SH-SY5Y (cell line): Measurements from ENCODE around the gene IMMP2L.

ENCODE experiments used
- GATA2 ChIP-seq: IDR thresholded peaks from 2 replicates; pipeline ENCODE4 v1.6.1; 2011; ENCODE audit warnings: mild to moderate bottlenecking, low read depth, low read length
- GATA3 ChIP-seq: IDR thresholded peaks from 2 replicates; pipeline ENCODE4 v1.6.1; 2011; ENCODE audit warnings: low read depth, mild to moderate bottlenecking, low read length, moderate library complexity

IMMP2L gene

GRCh38 chr7:111324776-111325175 lies 237.5 kb downstream of the IMMP2L start:
- TF ChIP-seq GATA3 (no peak), GATA2 (no peak)

- TF ChIP-seq GATA3 (no peak), GATA2 (no peak)
These were observed 238.1 kb downstream of the IMMP2L start for GRCh38 chr7:111324228-111324627.

- no peak for TF ChIP-seq GATA3
- no peak for TF ChIP-seq GATA2
These were observed 242.2 kb downstream of the IMMP2L start for GRCh38 chr7:111320133-111320532.

- TF ChIP-seq GATA2, result no peak; the same call in 1 of the 2 replicates
- TF ChIP-seq GATA3, result no peak
These were observed 249.3 kb downstream of the IMMP2L start for GRCh38 chr7:111312966-111313365.

GRCh38 chr7:111308691-111309090 lies 253.6 kb downstream of the IMMP2L start:
- no peak for TF ChIP-seq GATA2
- TF ChIP-seq GATA3, result no peak

GRCh38 chr7:111301891-111302290 lies 260.4 kb downstream of the IMMP2L start:
- no peak for TF ChIP-seq GATA3
- TF ChIP-seq GATA2, result no peak

GRCh38 chr7:111294494-111294893 lies 267.8 kb downstream of the IMMP2L start:
- no peak for TF ChIP-seq GATA2
- TF ChIP-seq GATA3, result no peak

GRCh38 chr7:111292026-111292470 lies 270.2 kb downstream of the IMMP2L start:
- TF ChIP-seq GATA3 (no peak), GATA2 (no peak)

GRCh38 chr7:111290982-111291381 lies 271.3 kb downstream of the IMMP2L start:
- TF ChIP-seq GATA3, result no peak
- no peak for TF ChIP-seq GATA2

GRCh38 chr7:111290419-111290818 lies 271.9 kb downstream of the IMMP2L start:
- TF ChIP-seq GATA2, result no peak
- TF ChIP-seq GATA3, result no peak

GRCh38 chr7:111282626-111283025 lies 279.7 kb downstream of the IMMP2L start:
- no peak for TF ChIP-seq GATA2
- TF ChIP-seq GATA3, result no peak

- no peak for TF ChIP-seq GATA2
- TF ChIP-seq GATA3, result no peak
These were observed 287.4 kb downstream of the IMMP2L start for GRCh38 chr7:111274857-111275256.

GRCh38 chr7:111272092-111272491 lies 290.2 kb downstream of the IMMP2L start:
- no peak for TF ChIP-seq GATA2
- no peak for TF ChIP-seq GATA3

GRCh38 chr7:111268941-111269340 lies 293.4 kb downstream of the IMMP2L start:
- TF ChIP-seq GATA3, result no peak

- TF ChIP-seq GATA3, result no peak
- TF ChIP-seq GATA2, result no peak
These were observed 295.7 kb downstream of the IMMP2L start for GRCh38 chr7:111266613-111267012.

GRCh38 chr7:111265394-111265793 lies 296.9 kb downstream of the IMMP2L start:
- TF ChIP-seq GATA3 (no peak), GATA2 (no peak)
